GM19025 (cell line): Measurements from ENCODE around the gene CLTCL1.
"Not testable (repeated sequence)": the region's sequence is repeated elsewhere in the genome, so short reads cannot be mapped to it uniquely, and the experiment has no call there.

Experiments
- ATAC-seq: cut with Tn5 transposase; IDR thresholded peaks from one replicate; pipeline ENCODE4 v1.9.1; 2021; ENCODE audit warnings: mild to moderate bottlenecking, low read depth, moderate library complexity; ENCODE audit not compliant: unreplicated experiment

The CLTCL1 gene

GRCh38 chr22:19256362-19256761 lies 35.2 kb downstream of the CLTCL1 start:
- not testable (repeated sequence) for ATAC-seq

DNA sequence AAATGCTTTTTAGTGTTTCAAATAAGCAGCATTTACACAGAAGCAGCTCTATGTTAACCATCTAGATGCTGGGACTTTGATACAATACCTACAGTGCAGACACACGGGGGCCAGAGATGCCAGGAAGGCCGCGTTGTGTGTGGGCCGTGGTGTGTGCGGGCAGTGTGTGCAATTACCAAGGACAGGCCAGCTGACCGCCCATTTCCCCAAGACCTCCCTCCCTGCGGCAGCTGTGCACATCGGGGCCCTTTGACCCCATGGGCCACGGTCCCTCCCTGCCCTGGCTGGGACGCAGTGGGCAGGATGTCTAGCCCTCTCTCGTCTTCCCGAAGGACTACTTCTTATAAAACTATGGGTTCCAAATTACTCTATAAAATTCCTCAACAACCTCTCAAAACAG lies 38.4 kb downstream of the CLTCL1 start:
- no peak for ATAC-seq

- no peak for ATAC-seq
Measured at GRCh38 chr22:19244600-19245352, 46.7 kb downstream of the CLTCL1 start.

- ATAC-seq: no peak
Measured at GRCh38 chr22:19242699-19243098, 48.8 kb downstream of the CLTCL1 start.

- no peak for ATAC-seq
Measured at GRCh38 chr22:19241593-19241906, 50.0 kb downstream of the CLTCL1 start.

GRCh38 chr22:19240813-19241592 lies 50.5 kb downstream of the CLTCL1 start:
- no peak for ATAC-seq

DNA sequence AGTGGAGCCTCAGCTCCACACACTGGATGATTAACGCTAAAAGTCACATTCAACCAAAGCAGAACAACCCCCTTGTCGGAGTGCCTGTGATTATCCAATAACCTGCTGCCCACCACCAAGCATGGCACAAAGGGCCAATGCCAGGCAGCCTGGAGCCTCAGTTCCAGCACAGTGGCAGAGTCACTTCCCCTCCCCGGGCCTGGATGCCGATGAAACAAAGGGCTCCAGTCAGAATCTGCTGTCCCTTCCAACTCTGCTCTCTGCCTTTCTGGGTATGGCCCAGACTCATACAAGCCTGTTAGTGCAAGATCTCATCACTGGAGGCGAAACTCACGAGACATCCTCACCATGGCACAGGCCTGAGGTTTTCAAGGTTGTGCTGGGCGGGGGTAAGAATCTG lies 52.1 kb downstream of the CLTCL1 start:
- no peak for ATAC-seq

- no peak for ATAC-seq
Measured at GRCh38 chr22:19238900-19239299, 52.6 kb downstream of the CLTCL1 start.

- ATAC-seq: no peak
Measured at GRCh38 chr22:19235874-19236273, 55.6 kb downstream of the CLTCL1 start.

GRCh38 chr22:19234126-19234896 lies 57.2 kb downstream of the CLTCL1 start:
- no peak for ATAC-seq

DNA sequence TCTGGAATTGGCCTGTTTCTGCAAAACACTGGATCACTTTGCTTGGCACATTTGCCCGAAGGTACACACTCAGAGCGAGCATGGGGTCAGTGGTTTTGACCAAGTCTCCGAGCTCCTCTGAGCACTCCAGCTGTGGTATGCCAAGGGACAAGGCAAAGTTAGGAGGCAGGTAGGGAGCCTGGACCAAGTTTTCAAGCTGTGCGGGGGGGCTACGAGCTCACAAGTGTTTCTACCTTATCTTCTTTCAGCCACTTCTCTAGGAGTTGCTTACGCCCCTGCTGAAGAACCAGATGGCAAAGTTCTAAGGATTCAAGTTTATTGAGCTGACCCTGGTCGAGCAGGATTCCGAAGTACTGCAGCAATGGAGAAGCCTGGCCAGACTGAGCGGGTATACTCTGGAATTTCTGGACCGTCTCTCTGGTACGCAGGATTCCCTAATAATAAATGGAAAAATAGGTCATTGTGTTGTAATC lies 58.3 kb downstream of the CLTCL1 start:
- no peak for ATAC-seq

DNA sequence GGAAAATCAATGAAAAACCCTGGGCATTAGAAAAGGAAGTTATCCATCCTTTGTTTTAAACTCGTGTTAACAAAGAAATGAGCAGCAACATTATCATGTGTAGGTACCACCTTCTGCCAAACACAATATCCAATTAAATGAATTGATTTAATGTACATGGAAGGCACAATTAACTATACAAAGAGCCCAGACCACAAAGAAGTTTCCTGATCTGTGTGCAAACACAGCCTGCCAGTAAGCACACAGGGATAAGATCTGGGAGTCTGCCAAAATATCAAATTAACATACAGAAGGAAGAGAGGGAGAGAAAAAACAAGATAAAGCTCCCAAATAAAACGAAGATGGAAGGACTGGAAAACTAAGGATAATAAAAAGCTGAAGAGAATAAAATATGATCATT lies 58.9 kb downstream of the CLTCL1 start:
- no peak for ATAC-seq

DNA sequence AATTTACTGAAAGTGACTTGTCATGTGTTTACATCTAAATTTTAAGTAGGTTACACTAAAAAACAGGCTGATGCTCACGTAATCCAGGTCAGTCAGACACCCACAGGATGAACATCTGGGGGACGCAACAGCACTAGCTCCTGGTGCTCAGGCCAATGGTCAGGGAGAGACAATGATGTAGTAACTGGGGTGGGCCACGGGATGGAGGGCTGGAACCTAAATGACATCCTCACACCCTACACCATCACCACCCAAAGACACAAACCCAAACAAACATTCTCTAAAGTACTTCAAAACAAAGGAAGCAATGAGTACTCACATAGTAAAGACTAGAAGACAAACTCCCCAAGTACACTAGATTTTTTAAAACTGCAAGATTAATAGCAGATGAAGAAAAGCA lies 59.5 kb downstream of the CLTCL1 start:
- ATAC-seq: no peak

- ATAC-seq: no peak
Measured at GRCh38 chr22:19229600-19229999, 61.9 kb downstream of the CLTCL1 start.

DNA sequence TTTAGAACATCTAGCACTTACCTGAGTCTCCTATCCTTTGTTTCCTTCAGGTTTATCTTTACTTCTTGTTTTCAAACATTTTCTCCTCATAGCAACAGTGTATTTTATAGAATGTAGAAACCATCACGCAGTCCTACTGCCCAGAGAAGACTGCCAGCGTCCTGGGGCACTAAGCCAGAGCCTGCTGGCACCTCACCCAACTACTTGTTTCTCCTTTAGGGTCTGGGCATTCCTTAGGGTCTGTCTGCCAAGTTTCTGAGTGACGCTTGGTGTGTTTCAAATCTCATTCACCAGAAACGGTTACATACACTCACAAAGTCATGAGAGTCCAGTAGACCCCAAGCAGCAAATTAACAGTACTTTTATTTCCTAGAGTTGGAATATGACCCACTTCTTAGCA lies 63.3 kb downstream of the CLTCL1 start:
- ATAC-seq: no peak

DNA sequence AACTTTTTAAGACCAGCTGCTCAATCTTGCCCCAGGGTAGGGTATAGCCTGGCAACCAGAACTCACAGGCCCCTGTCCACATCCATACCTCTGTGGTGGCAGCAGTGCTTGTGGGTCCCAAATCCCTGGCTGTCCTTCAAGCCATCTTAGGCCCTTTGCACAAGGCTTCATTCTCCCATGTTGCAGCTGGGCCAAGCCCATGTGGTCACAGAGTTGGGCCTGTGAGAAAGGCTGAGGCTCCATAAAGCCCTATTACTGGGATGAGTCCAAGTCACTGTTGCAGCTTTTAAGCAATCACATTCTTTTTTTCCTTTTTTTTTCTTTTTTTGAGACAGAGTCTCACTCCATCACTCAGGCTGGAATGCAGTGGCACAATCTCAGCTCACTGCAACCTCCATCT lies 65.1 kb downstream of the CLTCL1 start:
- ATAC-seq: no peak

- ATAC-seq: no peak
Measured at GRCh38 chr22:19225560-19225959, 66.0 kb downstream of the CLTCL1 start.

DNA sequence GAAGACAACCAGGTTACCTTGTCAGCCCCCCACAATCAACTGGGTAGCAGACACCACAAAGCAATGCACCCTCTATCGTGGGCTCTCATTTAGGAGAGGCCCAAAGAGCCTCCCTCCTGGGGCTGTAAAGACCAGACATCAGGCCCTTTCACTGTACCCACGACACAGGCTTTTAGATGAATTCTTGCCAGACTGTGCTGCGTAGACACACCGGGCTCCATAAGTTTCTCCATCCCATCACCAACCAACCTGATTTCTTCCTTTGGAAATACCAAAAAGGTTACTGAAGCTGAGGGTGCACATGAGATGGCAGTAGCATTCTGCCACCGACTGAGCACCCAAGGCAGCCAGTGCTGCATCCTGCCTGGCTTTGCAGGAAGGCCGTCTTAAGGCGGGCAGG lies 66.5 kb downstream of the CLTCL1 start:
- ATAC-seq: no peak

DNA sequence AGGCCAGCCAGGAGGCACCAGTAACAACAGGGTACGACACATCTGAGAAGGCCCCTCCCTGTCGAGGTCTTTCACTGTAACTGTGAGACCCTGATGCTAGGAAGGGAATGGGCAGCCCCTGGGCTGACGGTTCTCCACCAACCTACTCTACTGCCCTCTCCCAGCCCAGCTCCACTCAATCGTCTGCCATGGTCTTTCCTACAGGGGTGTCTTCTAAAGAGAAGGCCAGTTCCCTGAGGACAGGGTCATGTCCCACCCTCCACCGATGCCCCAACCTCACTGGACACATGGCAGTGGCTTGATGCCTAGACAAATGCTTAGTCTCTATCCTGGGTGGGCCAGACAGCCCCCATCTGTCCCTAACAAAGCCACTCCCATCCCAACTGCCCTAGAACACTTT lies 67.0 kb downstream of the CLTCL1 start:
- no peak for ATAC-seq

GRCh38 chr22:19223617-19224016 lies 67.9 kb downstream of the CLTCL1 start:
- ATAC-seq: no peak

GRCh38 chr22:19223110-19223509 lies 68.4 kb downstream of the CLTCL1 start:
- ATAC-seq: no peak
